GM21360 (cell line): ENCODE measurements around the gene PLXNA2.

Experiments used
- ATAC-seq: cut with Tn5 transposase; IDR thresholded peaks from one replicate; pipeline ENCODE4 v1.9.1; 2021; ENCODE audit warnings: mild to moderate bottlenecking, moderate library complexity; ENCODE audit not compliant: unreplicated experiment

PLXNA2 gene

GRCh38 chr1:208225954-208226937 is 17.9 kb downstream of the PLXNA2 start:
- ATAC-seq = no peak

- no peak for ATAC-seq
Measured at GRCh38 chr1:208224192-208224713, 19.9 kb downstream of the PLXNA2 start.

GRCh38 chr1:208223136-208223535 is 21.0 kb downstream of the PLXNA2 start:
- ATAC-seq = no peak

GRCh38 chr1:208222376-208223126 is 21.6 kb downstream of the PLXNA2 start:
- no peak for ATAC-seq

- no peak for ATAC-seq
Measured at GRCh38 chr1:208221291-208221622, 22.9 kb downstream of the PLXNA2 start.

GRCh38 chr1:208219659-208220282 is 24.4 kb downstream of the PLXNA2 start:
- ATAC-seq = no peak

GRCh38 chr1:208219098-208219658 is 25.0 kb downstream of the PLXNA2 start:
- ATAC-seq = no peak

GRCh38 chr1:208218237-208219097 is 25.7 kb downstream of the PLXNA2 start:
- no peak for ATAC-seq

GRCh38 chr1:208217781-208218180 is 26.4 kb downstream of the PLXNA2 start:
- ATAC-seq = no peak

GRCh38 chr1:208216806-208217205 is 27.4 kb downstream of the PLXNA2 start:
- ATAC-seq = no peak

- ATAC-seq = no peak
Measured at GRCh38 chr1:208216062-208216461, 28.1 kb downstream of the PLXNA2 start.

GRCh38 chr1:208215393-208215792 is 28.8 kb downstream of the PLXNA2 start:
- ATAC-seq = no peak

- no peak for ATAC-seq
Measured at GRCh38 chr1:208213786-208214185, 30.4 kb downstream of the PLXNA2 start.

GRCh38 chr1:208212893-208213292 is 31.3 kb downstream of the PLXNA2 start:
- ATAC-seq = no peak

- no peak for ATAC-seq
Measured at GRCh38 chr1:208211921-208212843, 32.0 kb downstream of the PLXNA2 start.

GRCh38 chr1:208209896-208210589 is 34.1 kb downstream of the PLXNA2 start:
- ATAC-seq = no peak

GRCh38 chr1:208209286-208209685 is 34.9 kb downstream of the PLXNA2 start:
- ATAC-seq = no peak

- no peak for ATAC-seq
Measured at GRCh38 chr1:208208132-208208487, 36.1 kb downstream of the PLXNA2 start.
